Measurements from ENCODE around the gene TDRD5.

Gene TDRD5, protein sequence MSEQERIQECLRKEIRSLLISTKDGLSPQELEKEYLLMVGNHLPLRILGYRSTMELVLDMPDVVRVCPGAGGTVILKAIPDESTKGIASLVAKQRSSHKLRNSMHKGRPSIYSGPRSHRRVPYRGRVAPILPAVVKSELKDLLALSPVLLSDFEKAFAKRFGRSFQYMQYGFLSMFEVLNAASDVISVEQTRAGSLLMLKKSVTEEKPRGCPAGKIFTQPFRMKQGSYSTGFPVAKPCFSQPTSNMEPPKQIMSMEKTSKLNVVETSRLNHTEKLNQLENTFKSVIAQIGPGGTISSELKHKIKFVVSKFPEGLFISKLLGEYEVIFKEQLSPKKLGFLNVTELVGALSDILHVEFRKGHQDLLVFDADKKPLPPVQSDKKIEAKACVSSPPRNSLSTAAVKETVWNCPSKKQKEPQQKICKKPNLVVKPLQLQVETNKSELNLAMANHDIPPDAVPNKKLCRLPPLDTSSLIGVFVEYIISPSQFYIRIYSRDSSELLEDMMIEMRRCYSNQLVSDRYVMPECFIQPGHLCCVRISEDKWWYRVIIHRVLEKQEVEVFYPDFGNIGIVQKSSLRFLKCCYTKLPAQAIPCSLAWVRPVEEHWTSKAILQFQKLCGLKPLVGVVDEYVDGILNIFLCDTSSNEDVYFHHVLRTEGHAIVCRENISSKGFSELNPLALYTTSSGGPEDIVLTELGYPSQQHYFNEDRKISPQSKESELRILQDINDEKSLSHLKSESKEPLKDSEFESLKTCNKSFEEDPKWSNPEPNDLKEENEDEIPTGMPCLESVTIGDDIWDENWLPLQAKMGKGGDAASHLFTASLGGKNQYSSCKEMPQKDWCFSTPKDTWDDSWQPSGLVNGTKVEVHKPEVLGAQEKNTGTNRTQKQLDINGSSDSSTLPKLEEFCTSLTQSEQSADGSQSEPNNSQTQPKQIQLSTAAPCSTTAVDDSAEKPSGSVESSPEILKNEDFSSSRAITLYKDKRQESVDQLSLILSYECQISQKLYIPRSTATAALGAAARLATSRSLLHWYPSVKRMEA

DNA sequence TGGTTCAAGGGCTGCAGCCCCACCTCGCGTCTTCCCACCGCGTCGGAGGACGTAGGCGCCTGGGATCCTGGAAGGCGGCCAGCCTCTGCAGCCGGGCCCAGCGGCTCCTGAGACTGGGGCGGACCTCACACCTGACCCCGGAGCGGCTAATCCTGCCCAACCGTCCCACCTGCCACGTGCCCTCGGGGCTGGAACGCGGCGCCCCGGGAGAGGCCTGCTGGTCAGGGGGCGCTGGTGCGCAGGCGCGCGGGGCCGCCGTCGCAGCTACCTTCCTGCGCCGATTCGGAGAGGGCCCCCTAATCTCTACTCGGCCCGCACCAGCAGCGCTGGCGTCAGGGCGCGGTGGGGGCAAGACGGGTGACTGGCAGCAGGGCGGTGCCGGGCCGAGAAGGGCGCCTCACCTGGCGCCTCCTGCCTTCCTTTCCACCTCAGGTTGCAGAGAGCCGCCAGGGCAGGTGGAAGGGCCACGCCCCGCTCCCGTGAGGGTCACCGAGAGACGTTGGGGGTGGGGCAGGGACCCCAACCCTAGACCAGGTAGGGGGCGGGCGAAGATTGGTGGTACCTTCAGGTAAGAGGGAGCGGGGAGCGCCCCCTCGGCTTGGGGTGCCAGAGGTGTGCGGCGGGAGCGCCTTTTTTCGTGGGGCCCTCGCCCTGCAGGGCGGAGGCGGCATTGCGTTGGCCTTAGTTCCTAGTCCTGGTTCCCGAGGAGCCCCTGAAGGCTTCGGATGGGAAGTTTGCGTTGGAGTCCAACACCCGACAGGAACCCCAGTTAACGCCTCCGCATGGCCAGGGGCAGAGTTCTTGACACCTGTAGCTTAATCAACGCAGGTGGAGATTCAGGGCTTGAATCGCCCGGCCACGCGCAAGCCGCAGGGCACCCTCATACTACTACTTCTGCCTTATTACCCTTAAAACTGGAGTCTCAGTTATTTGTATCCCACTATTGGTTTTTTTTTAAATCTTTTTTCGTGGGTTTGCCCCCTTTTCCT lies at the start of gene TDRD5:
Gene TDRD5, plus strand, starts transcription at position 241 of the 989 bp plus-strand sequence. CDS start 784 bp downstream, outside the sequence.
- DNase-seq (ENCODE audit: low read depth) = no peak

GRCh38 chr1:179545321-179545720 lies 46.3 kb upstream of the TDRD5 start:
- DNase-seq (ENCODE audit: low read depth) = no peak

DNA sequence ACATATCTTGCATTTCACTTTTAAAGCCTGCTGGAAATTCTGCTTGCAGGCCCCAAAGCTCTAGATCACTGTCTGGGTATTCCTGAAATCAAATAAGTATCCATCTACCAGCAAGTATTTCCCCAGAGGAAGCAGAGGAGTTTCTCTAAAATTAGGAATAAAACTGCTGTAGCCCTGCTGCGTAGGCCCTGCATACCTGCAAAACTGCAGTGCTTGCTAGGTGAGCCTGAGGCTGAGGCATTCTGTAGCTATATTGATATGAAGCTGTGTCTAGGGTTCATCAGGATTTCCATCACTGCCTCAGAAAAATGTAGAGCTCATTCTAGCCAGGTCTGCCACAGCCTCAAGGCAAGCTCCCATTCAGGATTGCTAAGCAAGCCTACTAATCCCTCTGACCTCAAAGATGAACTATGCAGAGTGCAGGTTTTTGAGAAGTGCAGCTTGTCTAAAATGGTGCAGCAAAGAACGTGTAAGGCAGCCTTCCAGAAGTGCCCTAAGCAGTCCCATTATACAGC lies 44.6 kb upstream of the TDRD5 start:
- DNase-seq (ENCODE audit: low read depth) = no peak

DNA sequence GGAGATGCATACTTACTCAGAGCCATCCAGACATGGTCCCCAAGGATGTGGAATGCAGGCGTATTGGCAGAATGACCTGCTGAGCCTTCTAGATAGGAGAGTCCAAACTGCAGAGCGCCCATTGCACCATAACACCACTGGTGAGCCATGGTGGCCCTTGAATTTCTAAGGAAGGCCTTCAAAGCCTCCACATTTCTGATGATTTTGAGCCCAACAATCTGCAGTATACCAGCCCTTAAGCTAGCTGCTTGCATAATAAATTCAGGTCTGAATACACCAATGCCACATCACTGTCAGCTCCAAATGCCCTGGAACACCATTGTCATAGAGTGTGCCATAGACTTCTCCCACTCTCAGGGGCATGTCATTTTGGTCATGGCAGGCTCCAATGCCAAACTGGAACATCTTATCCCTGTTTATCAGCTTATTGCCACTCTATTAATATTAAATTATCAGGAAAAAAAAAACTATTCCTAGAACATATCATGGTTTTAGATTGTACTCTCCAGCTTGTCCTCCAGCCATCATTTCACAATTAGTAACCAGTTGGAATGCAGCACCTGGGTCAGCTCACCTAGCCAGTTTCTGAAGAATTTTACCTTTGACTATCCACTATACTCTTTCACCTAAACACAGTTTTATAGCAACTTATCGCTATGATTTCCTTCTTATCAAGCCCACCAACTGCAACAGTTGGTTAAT lies 42.8 kb upstream of the TDRD5 start:
- DNase-seq (ENCODE audit: low read depth) = no peak

DNA sequence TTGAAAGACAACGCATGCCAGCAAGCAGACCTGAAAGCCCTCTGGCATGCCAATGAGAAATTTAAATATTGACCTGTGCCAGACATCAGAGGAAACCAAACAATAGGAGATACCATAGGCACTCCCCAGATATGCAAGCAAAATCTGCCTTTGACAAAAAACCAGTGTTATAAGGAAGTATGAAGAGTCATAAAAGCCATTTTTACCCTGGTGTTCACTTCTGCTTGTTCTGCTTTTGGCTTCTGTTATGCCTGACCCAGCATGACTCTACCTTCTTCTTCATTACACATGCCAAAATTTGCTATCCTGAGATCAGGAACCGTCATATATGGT lies 42.3 kb upstream of the TDRD5 start:
- no peak for DNase-seq (ENCODE audit: low read depth)

- no peak for DNase-seq (ENCODE audit: low read depth)
Measured at GRCh38 chr1:179550746-179551682, 40.6 kb upstream of the TDRD5 start.

GRCh38 chr1:179554427-179554826 lies 37.2 kb upstream of the TDRD5 start:
- DNase-seq (ENCODE audit: low read depth) = no peak

GRCh38 chr1:179558078-179558477 lies 33.6 kb upstream of the TDRD5 start:
- DNase-seq (ENCODE audit: low read depth) = no peak

- DNase-seq (ENCODE audit: low read depth) = no peak
Measured at GRCh38 chr1:179575497-179576314, 15.9 kb upstream of the TDRD5 start, which contains the start of gene NPHS2. Gene NPHS2 (minus strand): TSS chr1:179575948. CDS start chr1:179575864, 84 bp downstream.

DNA sequence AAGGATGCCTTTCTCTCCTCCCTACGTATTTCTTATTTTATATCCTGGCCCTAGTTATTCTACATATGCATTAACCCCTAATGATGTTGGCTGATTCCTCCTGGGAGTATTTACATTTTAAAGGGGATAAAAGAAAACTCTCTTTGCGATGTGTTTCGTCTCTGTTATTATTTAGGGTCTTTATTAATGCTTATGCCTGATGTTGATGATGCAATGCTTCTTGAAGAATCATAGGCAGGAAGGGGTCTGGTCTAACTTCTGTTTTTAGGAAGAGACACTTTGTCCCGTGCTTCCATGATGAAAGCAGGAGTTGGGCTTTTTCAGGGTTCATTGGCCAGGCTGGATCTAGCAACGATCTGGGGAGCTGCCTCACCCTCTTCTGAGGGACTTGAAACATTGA lies 15.1 kb upstream of the TDRD5 start:
- DNase-seq (ENCODE audit: low read depth) = no peak

DNA sequence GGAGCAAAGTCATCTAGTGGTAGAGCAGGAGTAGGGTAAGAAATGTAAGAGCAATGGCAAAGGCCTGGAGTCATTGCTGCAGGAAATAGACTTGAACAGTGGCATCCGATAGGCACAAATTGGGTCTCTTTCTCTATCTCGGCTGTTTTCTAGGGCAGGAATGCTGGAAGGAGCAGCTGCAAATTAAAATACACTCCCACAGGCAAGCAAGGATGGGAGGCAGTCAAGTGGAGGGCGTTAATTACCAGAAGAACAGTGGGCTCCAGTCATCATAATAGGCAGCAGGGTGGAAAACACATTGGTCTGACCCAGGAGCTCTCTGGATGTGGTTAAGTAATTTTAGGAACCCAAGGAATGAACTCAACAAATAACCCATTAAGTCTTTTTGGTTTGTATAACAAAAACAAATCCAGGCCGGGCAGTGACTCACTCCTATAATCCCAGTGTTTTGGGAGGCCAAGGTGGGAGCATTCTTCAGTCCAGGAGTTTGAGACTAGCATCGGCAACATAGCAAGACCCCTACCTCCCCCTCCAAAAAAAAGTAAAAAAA lies 7.8 kb upstream of the TDRD5 start:
- no peak for DNase-seq (ENCODE audit: low read depth)

GRCh38 chr1:179586107-179586823 lies 5.4 kb upstream of the TDRD5 start:
- DNase-seq (ENCODE audit: low read depth) = no peak

GRCh38 chr1:179587336-179587735 lies 4.3 kb upstream of the TDRD5 start:
- no peak for DNase-seq (ENCODE audit: low read depth)

- no peak for DNase-seq (ENCODE audit: low read depth)
Measured at GRCh38 chr1:179588425-179589024, 3.1 kb upstream of the TDRD5 start.

DNA sequence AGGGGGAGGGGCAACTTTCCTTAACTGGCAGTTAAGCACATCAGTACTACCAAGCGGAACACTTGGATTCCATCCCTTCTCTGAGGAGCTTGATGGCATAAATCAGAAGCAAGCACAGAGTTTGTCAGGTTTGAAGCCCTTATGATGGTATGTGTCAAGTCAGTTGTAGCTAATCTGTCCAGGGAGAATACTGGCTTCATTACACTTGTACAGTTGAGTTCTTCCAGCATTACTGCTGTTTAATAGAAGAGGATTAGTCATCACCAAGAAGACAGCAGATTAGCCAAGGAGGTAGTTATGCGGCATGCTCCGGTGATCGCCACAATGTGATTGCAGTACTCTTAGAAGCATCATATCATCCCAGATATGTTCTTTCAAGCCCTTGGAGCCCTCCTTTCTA lies 2.1 kb upstream of the TDRD5 start:
- no peak for DNase-seq (ENCODE audit: low read depth)

- no peak for DNase-seq (ENCODE audit: low read depth)
Measured at GRCh38 chr1:179590671-179591070, 961 bp upstream of the TDRD5 start.

GRCh38 chr1:179591253-179591591 lies 410 bp upstream of the TDRD5 start:
- DNase-seq (ENCODE audit: low read depth) = no peak
